C4-2B (cell line): ENCODE data around the gene TTC28.

ENCODE experiments used
- CTCF ChIP-seq: fragments of 450-650 bp; conservative IDR thresholded peaks from 2 replicates; pipeline ENCODE4 v1.5.1; 2017; ENCODE audit warnings: mild to moderate bottlenecking
- ZFX ChIP-seq: fragments of 450-650 bp; IDR thresholded peaks from 2 replicates; pipeline ENCODE4 v1.6.1; 2017

- TF ChIP-seq CTCF (no peak), ZFX (no peak)
These were observed 38.4 kb upstream of the TTC28 start for GRCh38 chr22:28718044-28718443.
